GM12878 (cell line): ENCODE data around the gene IPCEF1. TPM values are rescaled to one million over a fixed set of nuclear protein-coding genes. Genes with fewer than 3 reads are reported as not detected.

Source experiments
- ATAC-seq: fragments of 200-7000 bp; cut with Tn5 transposase; 3 replicates; pipeline ENCODE4 v1.9.1; 2020; ENCODE audit warnings: mild to moderate bottlenecking, moderate library complexity
- BruUV-seq: library from RNA; stranded (reverse); fragments of 400-500 nt; replicated peaks from 2 replicates; lab custom pipeline; 2021; lab: Mats Ljungman, UMichigan
- CTCF ChIA-PET: fragments of 300-600 bp; sonication (Branson Sonifier 250); formaldehyde crosslinking; extraction: SDS; loops from one replicate; lab custom pipeline; 2021; ENCODE audit warnings: inconsistent platforms; lab: Yijun Ruan, JAX
- POLR2A ChIA-PET: fragments of 350-600 bp; formaldehyde crosslinking; extraction: SDS; loops from one replicate; lab custom pipeline; 2021; ENCODE audit warnings: inconsistent platforms; lab: Charles Lee
- RAD21 ChIA-PET: fragments of 300-600 bp; sonication (Branson Sonifier 250); formaldehyde crosslinking; loops from one replicate; lab custom pipeline; 2023; ENCODE audit warnings: antibody characterized with exemption; ENCODE audit not compliant: unreplicated experiment; lab: Charles Lee
- SMC1A ChIA-PET: fragments of 300-600 bp; sonication (Branson Sonifier 250); formaldehyde crosslinking; loops from one replicate; lab custom pipeline; 2023; ENCODE audit not compliant: unreplicated experiment, uncharacterized antibody; lab: Charles Lee
- DNase-seq: peaks from one replicate; pipeline ENCODE4 v3.0.0-alpha.2; 2011; ENCODE audit warnings: low read depth, low spot score
- FAIRE-seq: peaks from 3 replicates; lab custom pipeline; 2011; peaks lifted over from hg19 to GRCh38; lab: Jason Lieb, UNC
- H2AFZ ChIP-seq: 2 replicates; pipeline ENCODE4 v1.6.0; 2011; ENCODE audit warnings: low read depth, low read length, control low read depth; ENCODE audit not compliant: control insufficient read depth
- H3K27ac ChIP-seq: 2 replicates; pipeline ENCODE4 v1.5.1; 2011; ENCODE audit warnings: control low read depth; ENCODE audit not compliant: control insufficient read depth, insufficient read depth
- H3K27me3 ChIP-seq, 2 experiments: replicated peaks in 1 of 2; 2 replicates each; pipeline versions ENCODE4 v1.6.0 to v1.6.1; 2011; ENCODE audit warnings: low read length in 1 of 2; ENCODE audit not compliant: control insufficient read depth in 2 of 2, insufficient read depth in 2 of 2
- H3K36me3 ChIP-seq, 2 experiments: 2 replicates each; pipeline ENCODE4 v1.5.1; 2011; ENCODE audit warnings: low read length in 1 of 2; ENCODE audit not compliant: control insufficient read depth in 2 of 2, insufficient read depth in 2 of 2
- H3K4me1 ChIP-seq: 2 replicates; pipeline ENCODE4 v1.6.1; 2011; ENCODE audit warnings: mild to moderate bottlenecking, low read length, moderate library complexity, mixed read lengths; ENCODE audit not compliant: control insufficient read depth, insufficient read depth
- H3K4me2 ChIP-seq: 2 replicates; pipeline ENCODE4 v1.6.0; 2011; ENCODE audit warnings: control low read depth; ENCODE audit not compliant: control insufficient read depth, insufficient read depth
- H3K4me3 ChIP-seq: fragments of 200-600 bp; sonication (generic); 2 replicates; pipeline ENCODE4 v1.5.1; 2016
- H3K79me2 ChIP-seq: 2 replicates; pipeline ENCODE4 v1.6.0; 2011; ENCODE audit warnings: low read length; ENCODE audit not compliant: control insufficient read depth, insufficient read depth
- H3K9ac ChIP-seq: 2 replicates; pipeline ENCODE4 v1.8.0; 2011; ENCODE audit warnings: low read length, control low read depth, mixed read lengths; ENCODE audit not compliant: control insufficient read depth, insufficient read depth
- H3K9me3 ChIP-seq: replicated peaks from 3 replicates; pipeline ENCODE4 v1.5.1; 2011; ENCODE audit warnings: mild to moderate bottlenecking, low read length; ENCODE audit not compliant: control insufficient read depth, insufficient read depth
- H4K20me1 ChIP-seq: 2 replicates; pipeline ENCODE4 v1.6.0; 2011; ENCODE audit not compliant: control insufficient read depth, insufficient read depth
- ATF7 ChIP-seq: fragments of 450-650 bp; IDR thresholded peaks from 2 replicates; pipeline ENCODE4 v1.6.1; 2016; ENCODE audit warnings: low read depth, mild to moderate bottlenecking
- MXI1 ChIP-seq: fragments of 150-350 bp; IDR thresholded peaks from 2 replicates; pipeline ENCODE4 v1.6.1; 2011; ENCODE audit warnings: low read depth, mild to moderate bottlenecking, inconsistent platforms, low read length, improper control_type of control experiment
- NBN ChIP-seq: fragments of 450-650 bp; IDR thresholded peaks from 2 replicates; pipeline ENCODE4 v1.6.1; 2016
- RB1 ChIP-seq: fragments of 450-650 bp; formaldehyde crosslinking; IDR thresholded peaks from 2 replicates; pipeline ENCODE4 v1.6.1; 2017; ENCODE audit warnings: mild to moderate bottlenecking, borderline replicate concordance
- SRF ChIP-seq, 2 experiments: IDR thresholded peaks; 2 replicates each; pipeline ENCODE4 v1.6.1; 2011; ENCODE audit warnings: low read depth in 2 of 2, low read length in 2 of 2, mild to moderate bottlenecking in 1 of 2, moderate library complexity in 1 of 2
- TCF7 ChIP-seq: IDR thresholded peaks from 2 replicates; pipeline ENCODE4 v1.6.1; 2014; ENCODE audit warnings: antibody characterized with exemption, borderline replicate concordance
- WRNIP1 ChIP-seq: IDR thresholded peaks from 2 replicates; pipeline ENCODE4 v1.6.1; 2011; ENCODE audit warnings: low read depth, low read length, improper control_type of control experiment, borderline replicate concordance
- YBX1 ChIP-seq: fragments of 450-650 bp; IDR thresholded peaks from 2 replicates; pipeline ENCODE4 v1.6.1; 2016; ENCODE audit warnings: antibody characterized with exemption
- WGBS: methylation state at CpG from one replicate; pipeline ENCODE4 v1.1.6; 2016; ENCODE audit warnings: low lambda C conversion rate; ENCODE audit not compliant: insufficient replicate concordance, insufficient coverage; ENCODE audit errors: missing lambda C conversion rate; 5-methylcytosine and 5-hydroxymethylcytosine counted together
- in situ Hi-C: fragments of 300-500 bp; cut with MboI; formaldehyde crosslinking; loops from 9 replicates; pipeline ENCODE4 v1.14.3; 2018; ENCODE audit warnings: mixed read lengths
- intact Hi-C: fragments of 100-400 bp; cut with micrococcal nuclease; formaldehyde crosslinking; loops from one replicate; pipeline ENCODE4 v1.14.2; 2022; ENCODE audit not compliant: unreplicated experiment
- polyA plus RNA-seq, 11 experiments: library from polyadenylated mRNA; depleted of rRNA in 4 of 11; unstranded in 6 of 11; stranded (reverse) in 5 of 11; fragments of >200 nt; fragmentation: Nextera tagmentation in 4 of 11; fragmentation: Illumina TruSeq in 1 of 11; extraction: Ambion mirVana in 4 of 11; extraction: Trizol in 1 of 11; gene quantifications; 1 replicate in 1 of 11; 2 replicates in 10 of 11; pipeline versions ENCODE4 v1.2.1 to v1.2.3, GENCODE V29; 2011 to 2016; ENCODE audit warnings: inconsistent platforms in 2 of 11, missing spikeins in 2 of 11, low read depth in 1 of 11
- total RNA-seq, 4 experiments: library from RNA; depleted of rRNA in 3 of 4; stranded (reverse); fragments of >200 nt in 3 of 4; fragmentation: Illumina TruSeq in 1 of 4; extraction: Trizol in 1 of 4; gene quantifications; 2 replicates each; pipeline versions ENCODE4 v1.2.1 to v1.2.3, GENCODE V29; 2013 to 2021
- TF ChIP-seq, protein P1 (sequence below): fragments of 450-650 bp; IDR thresholded peaks from 2 replicates; pipeline ENCODE4 v1.6.1; 2017; ENCODE audit warnings: low read depth, mild to moderate bottlenecking, moderate library complexity
- TF ChIP-seq, protein P2 (sequence below): IDR thresholded peaks from 2 replicates; pipeline ENCODE4 v1.6.1; 2012; ENCODE audit warnings: improper control_type of control experiment, low read depth, low read length; ENCODE audit not compliant: insufficient replicate concordance

IPCEF1 gene
- total and polyA plus RNA-seq, 10 of the 15 experiments (the other 5 are each of a cell fraction or from before 2014, with no cell fraction given), result 1.3 to 137 (median 4.2) TPM

DNA sequence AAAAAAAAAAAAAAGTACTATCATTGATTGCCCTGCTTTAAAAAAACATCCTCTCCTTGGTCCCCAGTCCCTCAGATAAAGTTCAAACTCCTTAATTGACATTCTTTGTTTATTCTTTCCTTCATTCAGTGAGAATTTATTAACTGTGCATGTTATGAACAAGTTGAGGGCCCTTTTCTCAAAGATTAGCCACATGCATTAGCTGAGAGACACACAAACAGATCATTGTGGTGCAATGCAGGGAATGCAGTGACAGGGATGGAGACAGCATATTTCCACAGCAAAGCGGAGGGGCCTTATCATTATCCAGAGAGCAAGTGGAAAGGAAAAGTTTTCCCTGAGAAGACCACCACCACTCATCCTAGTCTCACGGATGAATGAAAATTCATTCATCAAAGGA lies 21.9 kb upstream of the IPCEF1 start:
- ATAC-seq (no peak), FAIRE-seq (no peak), DNase-seq (no peak)
- no peaks in the 10 kb centered on the region for H3K4me1 ChIP-seq
- in situ Hi-C loops (no loop called here), intact Hi-C loops (no loop called here)
- no TSS peak for BruUV-seq
- H3K4me3 ChIP-seq, result no peak overlapping the region
- no peak overlapping the region for H3K27ac ChIP-seq
- no peaks in the 10 kb centered on the region for H3K79me2 ChIP-seq
- ChIA-PET SMC1A (no interaction called here), CTCF (no interaction called here), POLR2A (no interaction called here), RAD21 (no interaction called here)
- no peak overlapping the region for H2AFZ ChIP-seq
- peaks cover 0 to 2% of the 10 kb centered on the region in 2 experiments; a peak in 1 of 4 replicates for H3K27me3 ChIP-seq
- no peak overlapping the region for H3K9ac ChIP-seq
- no peaks in the 10 kb centered on the region; the same call in 2 of the 3 replicates for H3K9me3 ChIP-seq
- H3K4me2 ChIP-seq, result no peak overlapping the region
- TF ChIP-seq, protein P1, sequence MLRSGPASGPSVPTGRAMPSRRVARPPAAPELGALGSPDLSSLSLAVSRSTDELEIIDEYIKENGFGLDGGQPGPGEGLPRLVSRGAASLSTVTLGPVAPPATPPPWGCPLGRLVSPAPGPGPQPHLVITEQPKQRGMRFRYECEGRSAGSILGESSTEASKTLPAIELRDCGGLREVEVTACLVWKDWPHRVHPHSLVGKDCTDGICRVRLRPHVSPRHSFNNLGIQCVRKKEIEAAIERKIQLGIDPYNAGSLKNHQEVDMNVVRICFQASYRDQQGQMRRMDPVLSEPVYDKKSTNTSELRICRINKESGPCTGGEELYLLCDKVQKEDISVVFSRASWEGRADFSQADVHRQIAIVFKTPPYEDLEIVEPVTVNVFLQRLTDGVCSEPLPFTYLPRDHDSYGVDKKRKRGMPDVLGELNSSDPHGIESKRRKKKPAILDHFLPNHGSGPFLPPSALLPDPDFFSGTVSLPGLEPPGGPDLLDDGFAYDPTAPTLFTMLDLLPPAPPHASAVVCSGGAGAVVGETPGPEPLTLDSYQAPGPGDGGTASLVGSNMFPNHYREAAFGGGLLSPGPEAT, result no peak
- WGBS, result 87% methylated on average over 2 of the region's 2 CpGs
- no peaks in the 10 kb centered on the region for H4K20me1 ChIP-seq
- H3K36me3 ChIP-seq, result no peaks in the 10 kb centered on the region

DNA sequence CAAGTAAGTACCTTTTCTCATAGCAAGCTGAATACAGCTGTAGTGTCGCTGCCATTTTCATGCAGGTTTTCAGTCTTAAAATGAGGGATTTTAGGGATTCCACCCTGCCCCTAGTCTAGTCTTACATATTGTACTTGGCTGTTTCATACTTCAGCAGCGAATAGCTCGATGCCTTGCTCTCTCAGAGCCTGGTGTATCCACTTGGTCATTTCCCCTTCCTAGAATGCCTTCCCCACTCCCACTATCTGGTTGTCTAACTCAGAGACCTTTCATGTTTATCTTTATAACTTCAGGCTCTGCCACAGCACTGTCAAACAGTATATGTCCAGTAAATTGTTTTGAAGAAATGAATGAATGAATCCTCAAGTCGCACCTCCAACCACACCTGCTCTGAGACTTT lies 21.1 kb upstream of the IPCEF1 start:
- POLR2A ChIA-PET, result no interaction called here
- Histone ChIP-seq H3K27ac (no peak overlapping the region), H3K79me2 (no peaks in the 10 kb centered on the region), H3K4me1 (no peaks in the 10 kb centered on the region), H3K4me3 (no peak overlapping the region), H3K27me3 (peaks cover 0 to 2% of the 10 kb centered on the region in 2 experiments; a peak in 1 of 4 replicates), H3K36me3 (no peaks in the 10 kb centered on the region), H3K4me2 (no peak overlapping the region), H3K9me3 (no peaks in the 10 kb centered on the region; the same call in 2 of the 3 replicates), H3K9ac (no peak overlapping the region), H4K20me1 (no peaks in the 10 kb centered on the region), H2AFZ (no peak overlapping the region)
- CTCF ChIA-PET, result no interaction called here
- in situ Hi-C loops, result no loop called here
- 70% methylated on average over 4 of the region's 4 CpGs for WGBS
- no peak for FAIRE-seq
- SMC1A ChIA-PET, result no interaction called here
- RAD21 ChIA-PET, result no interaction called here
- no peak for DNase-seq
- no peak for ATAC-seq
- no TSS peak for BruUV-seq
- intact Hi-C loops, result no loop called here
- TF ChIP-seq, protein P2, sequence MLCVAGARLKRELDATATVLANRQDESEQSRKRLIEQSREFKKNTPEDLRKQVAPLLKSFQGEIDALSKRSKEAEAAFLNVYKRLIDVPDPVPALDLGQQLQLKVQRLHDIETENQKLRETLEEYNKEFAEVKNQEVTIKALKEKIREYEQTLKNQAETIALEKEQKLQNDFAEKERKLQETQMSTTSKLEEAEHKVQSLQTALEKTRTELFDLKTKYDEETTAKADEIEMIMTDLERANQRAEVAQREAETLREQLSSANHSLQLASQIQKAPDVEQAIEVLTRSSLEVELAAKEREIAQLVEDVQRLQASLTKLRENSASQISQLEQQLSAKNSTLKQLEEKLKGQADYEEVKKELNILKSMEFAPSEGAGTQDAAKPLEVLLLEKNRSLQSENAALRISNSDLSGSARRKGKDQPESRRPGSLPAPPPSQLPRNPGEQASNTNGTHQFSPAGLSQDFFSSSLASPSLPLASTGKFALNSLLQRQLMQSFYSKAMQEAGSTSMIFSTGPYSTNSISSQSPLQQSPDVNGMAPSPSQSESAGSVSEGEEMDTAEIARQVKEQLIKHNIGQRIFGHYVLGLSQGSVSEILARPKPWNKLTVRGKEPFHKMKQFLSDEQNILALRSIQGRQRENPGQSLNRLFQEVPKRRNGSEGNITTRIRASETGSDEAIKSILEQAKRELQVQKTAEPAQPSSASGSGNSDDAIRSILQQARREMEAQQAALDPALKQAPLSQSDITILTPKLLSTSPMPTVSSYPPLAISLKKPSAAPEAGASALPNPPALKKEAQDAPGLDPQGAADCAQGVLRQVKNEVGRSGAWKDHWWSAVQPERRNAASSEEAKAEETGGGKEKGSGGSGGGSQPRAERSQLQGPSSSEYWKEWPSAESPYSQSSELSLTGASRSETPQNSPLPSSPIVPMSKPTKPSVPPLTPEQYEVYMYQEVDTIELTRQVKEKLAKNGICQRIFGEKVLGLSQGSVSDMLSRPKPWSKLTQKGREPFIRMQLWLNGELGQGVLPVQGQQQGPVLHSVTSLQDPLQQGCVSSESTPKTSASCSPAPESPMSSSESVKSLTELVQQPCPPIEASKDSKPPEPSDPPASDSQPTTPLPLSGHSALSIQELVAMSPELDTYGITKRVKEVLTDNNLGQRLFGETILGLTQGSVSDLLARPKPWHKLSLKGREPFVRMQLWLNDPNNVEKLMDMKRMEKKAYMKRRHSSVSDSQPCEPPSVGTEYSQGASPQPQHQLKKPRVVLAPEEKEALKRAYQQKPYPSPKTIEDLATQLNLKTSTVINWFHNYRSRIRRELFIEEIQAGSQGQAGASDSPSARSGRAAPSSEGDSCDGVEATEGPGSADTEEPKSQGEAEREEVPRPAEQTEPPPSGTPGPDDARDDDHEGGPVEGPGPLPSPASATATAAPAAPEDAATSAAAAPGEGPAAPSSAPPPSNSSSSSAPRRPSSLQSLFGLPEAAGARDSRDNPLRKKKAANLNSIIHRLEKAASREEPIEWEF, result no peak
- TF ChIP-seq RB1, result no peak
- no peak for TF ChIP-seq SRF (IDR thresholded peaks at IDR 0.05; ENCODE audit: low read depth in 2 of 2, low read length in 2 of 2)
- TF ChIP-seq YBX1, result no peak
- TF ChIP-seq WRNIP1, result no peak
- no peak for TF ChIP-seq ATF7
- no peak for TF ChIP-seq NBN
- no peak for TF ChIP-seq TCF7
- no peak for TF ChIP-seq MXI1
